Liver (tissue), 9 donors: Measurements from ENCODE around the gene REXO1. TPM values are rescaled to one million over a fixed set of nuclear protein-coding genes. Genes with fewer than 3 reads are reported as not detected.

Experiments
- DNase-seq: peaks from one replicate; pipeline ENCODE4 v3.0.0-alpha.2; 2017; ENCODE audit warnings: low spot score
- H3K27ac ChIP-seq, 2 donors: one replicate each; pipeline ENCODE4 v1.7.0; 2013; ENCODE audit warnings: inconsistent platforms in 2 of 2, low read length in 2 of 2, control low read depth in 1 of 2, low read depth in 1 of 2, mild to moderate bottlenecking in 1 of 2
- H3K27me3 ChIP-seq, 4 donors: one replicate each; pipeline versions ENCODE4 v1.6.1 to v1.7.0; 2013; ENCODE audit warnings: low read length in 3 of 4, inconsistent platforms in 1 of 4, mild to moderate bottlenecking in 1 of 4, moderate library complexity in 1 of 4; ENCODE audit not compliant: control insufficient read depth in 4 of 4, insufficient read depth in 4 of 4
- H3K36me3 ChIP-seq, 4 donors: one replicate each; pipeline versions ENCODE4 v1.6.1 to v1.7.0; 2013; ENCODE audit warnings: low read length in 3 of 4, mild to moderate bottlenecking in 3 of 4, low read depth in 1 of 4, moderate library complexity in 1 of 4; ENCODE audit not compliant: control insufficient read depth in 4 of 4, insufficient read depth in 3 of 4
- H3K4me1 ChIP-seq, 4 donors: one replicate each; pipeline versions ENCODE4 v1.6.1 to v1.7.0; 2013; ENCODE audit warnings: low read length in 3 of 4, mild to moderate bottlenecking in 3 of 4, moderate library complexity in 1 of 4; ENCODE audit not compliant: control insufficient read depth in 4 of 4, insufficient read depth in 4 of 4
- H3K4me3 ChIP-seq, 3 donors: one replicate each; pipeline versions ENCODE4 v1.6.1 to v1.7.0; 2013; ENCODE audit warnings: low read length in 3 of 3, control low read depth in 1 of 3, low read depth in 1 of 3, mild to moderate bottlenecking in 1 of 3
- H3K9ac ChIP-seq, 2 donors: one replicate each; pipeline ENCODE4 v1.7.0; 2013; ENCODE audit warnings: low read length in 2 of 2, mild to moderate bottlenecking in 2 of 2, moderate library complexity in 2 of 2, control low read depth in 1 of 2, low read depth in 1 of 2
- H3K9me3 ChIP-seq, 4 donors: one replicate each; pipeline versions ENCODE4 v1.6.1 to v1.7.0; 2013; ENCODE audit warnings: low read length in 3 of 4; ENCODE audit not compliant: control insufficient read depth in 4 of 4
- CTCF ChIP-seq: fragments of 150-350 bp; IDR thresholded peaks from 2 replicates; pipeline ENCODE4 v1.5.1; 2017; ENCODE audit warnings: improper control_type of control experiment, low read depth, low read length; ENCODE audit not compliant: missing input control
- EGR1 ChIP-seq, 2 donors: IDR thresholded peaks; 2 replicates each; pipeline ENCODE4 v1.6.1; 2016 to 2018; ENCODE audit warnings: antibody characterized with exemption in 2 of 2, low read depth in 2 of 2
- FOXA1 ChIP-seq: IDR thresholded peaks from 2 replicates; pipeline ENCODE4 v1.6.1; 2016; ENCODE audit warnings: antibody characterized with exemption
- FOXA2 ChIP-seq: IDR thresholded peaks from 2 replicates; pipeline ENCODE4 v1.6.1; 2016; ENCODE audit warnings: antibody characterized with exemption
- GABPA ChIP-seq, 2 donors: IDR thresholded peaks in 1 of 2; conservative IDR thresholded peaks in 1 of 2; 2 replicates each; pipeline ENCODE4 v1.6.1; 2016; ENCODE audit warnings: antibody characterized with exemption in 2 of 2, mild to moderate bottlenecking in 1 of 2, moderate library complexity in 1 of 2
- HNF4A ChIP-seq, 2 donors: conservative IDR thresholded peaks; 2 replicates each; pipeline ENCODE4 v1.6.1; 2016; ENCODE audit warnings: antibody characterized with exemption in 2 of 2, mild to moderate bottlenecking in 2 of 2
- HNF4G ChIP-seq: IDR thresholded peaks from 2 replicates; pipeline ENCODE4 v1.6.1; 2016; ENCODE audit warnings: antibody characterized with exemption
- JUND ChIP-seq, 2 donors: IDR thresholded peaks; 2 replicates each; pipeline ENCODE4 v1.6.1; 2016; ENCODE audit warnings: antibody characterized with exemption in 2 of 2
- MAX ChIP-seq: IDR thresholded peaks from 2 replicates; pipeline ENCODE4 v1.6.1; 2016; ENCODE audit warnings: antibody characterized with exemption
- NR2F2 ChIP-seq: IDR thresholded peaks from 2 replicates; pipeline ENCODE4 v1.6.1; 2016; ENCODE audit warnings: antibody characterized with exemption
- RAD21 ChIP-seq, 2 donors: IDR thresholded peaks; 2 replicates each; pipeline ENCODE4 v1.6.1; 2016; ENCODE audit warnings: antibody characterized with exemption in 2 of 2, mild to moderate bottlenecking in 2 of 2
- REST ChIP-seq: IDR thresholded peaks from 2 replicates; pipeline ENCODE4 v1.6.1; 2016; ENCODE audit warnings: antibody characterized with exemption, mild to moderate bottlenecking
- RXRA ChIP-seq, 2 donors: IDR thresholded peaks; 2 replicates each; pipeline ENCODE4 v1.6.1; 2017 to 2018; ENCODE audit warnings: antibody characterized with exemption in 2 of 2, mild to moderate bottlenecking in 1 of 2
- SP1 ChIP-seq: IDR thresholded peaks from 2 replicates; pipeline ENCODE4 v1.6.1; 2018; ENCODE audit warnings: antibody characterized with exemption, mild to moderate bottlenecking
- TAF1 ChIP-seq: conservative IDR thresholded peaks from 2 replicates; pipeline ENCODE4 v1.6.1; 2016; ENCODE audit warnings: antibody characterized with exemption, mild to moderate bottlenecking
- YY1 ChIP-seq: IDR thresholded peaks from 2 replicates; pipeline ENCODE4 v1.6.1; 2016; ENCODE audit warnings: antibody characterized with exemption, mild to moderate bottlenecking
- ZBTB33 ChIP-seq: IDR thresholded peaks from 2 replicates; pipeline ENCODE4 v1.6.1; 2016; ENCODE audit warnings: antibody characterized with exemption
- WGBS: extraction: QIAGEN DNeasy Blood & Tissue Kit; methylation state at CpG from one replicate; pipeline ENCODE4 v1.1.7; 2013; 5-methylcytosine and 5-hydroxymethylcytosine counted together
- polyA plus RNA-seq, 2 donors: library from polyadenylated mRNA; stranded (reverse) in 1 of 2; unstranded in 1 of 2; fragments of 200-250 nt in 1 of 2; fragments of >200 nt in 1 of 2; fragmentation: Nextera tagmentation in 1 of 2; extraction: Ambion mirVana in 1 of 2; gene quantifications; one replicate each; pipeline versions ENCODE4 v1.2.1 to v1.2.3, GENCODE V29; 2013 to 2015
- total RNA-seq, 2 donors: library from RNA; depleted of rRNA; stranded (reverse); fragments of >200 nt; gene quantifications; one replicate each; pipeline ENCODE4 v1.2.3, GENCODE V29; 2014
- donor health status: healthy.
- donor health status: healthy.
- donor health status: healthy.
- donor health status: healthy.
- donor health status: healthy.

Gene REXO1
- total and polyA plus RNA-seq, 4 donors = 2.0 to 11.5 (median 9.2) TPM

GRCh38 chr19:1768918-1769644 lies 79.2 kb downstream of the REXO1 start:
- Histone ChIP-seq H3K36me3 (no peaks in the 10 kb centered on the region), H3K4me3 (no peak overlapping the region), H3K9me3 (peaks cover 0 to 7% (median 2%) of the 10 kb centered on the region in 4 donors), H3K9ac (no peak overlapping the region), H3K27me3 (peaks cover 6 to 13% (median 9%) of the 10 kb centered on the region in 4 donors), H3K27ac (no peak overlapping the region), H3K4me1 (no peaks in the 10 kb centered on the region)
- TF ChIP-seq ZBTB33 = no peak
- TF ChIP-seq CTCF = no peak
- TF ChIP-seq FOXA2 = no peak
- no peak for TF ChIP-seq REST
- no peak for TF ChIP-seq SP1
- TF ChIP-seq EGR1 (IDR thresholded peaks at IDR 0.05; ENCODE audit: low read depth in 2 of 2) = no peak
- no peak for TF ChIP-seq NR2F2
- no peak for TF ChIP-seq TAF1
- no peak for TF ChIP-seq GABPA (IDR thresholded peaks at IDR 0.05 in 1 of 2, conservative IDR thresholded peaks at IDR 0.05 in 1 of 2)
- TF ChIP-seq HNF4G = no peak
- TF ChIP-seq RXRA (IDR thresholded peaks at IDR 0.05) = no peak
- TF ChIP-seq YY1 = no peak
- WGBS = 71% methylated on average over 9 of the region's 9 CpGs
- DNase-seq = no peak

GRCh38 chr19:1768248-1768647 lies 80.0 kb downstream of the REXO1 start:
- no peak for DNase-seq
- H3K27ac ChIP-seq = no peak overlapping the region
- no peaks in the 10 kb centered on the region for H3K4me1 ChIP-seq
- peaks cover 6 to 15% (median 10%) of the 10 kb centered on the region in 4 donors for H3K27me3 ChIP-seq
- no peak overlapping the region for H3K4me3 ChIP-seq
- H3K9me3 ChIP-seq = peaks cover 0 to 7% (median 2%) of the 10 kb centered on the region in 4 donors
- TF ChIP-seq SP1 (no peak), ZBTB33 (no peak), YY1 (no peak), EGR1 (IDR thresholded peaks at IDR 0.05; ENCODE audit: low read depth in 2 of 2) (no peak), HNF4A (conservative IDR thresholded peaks at IDR 0.05) (no peak), TAF1 (no peak), MAX (no peak), GABPA (IDR thresholded peaks at IDR 0.05 in 1 of 2, conservative IDR thresholded peaks at IDR 0.05 in 1 of 2) (no peak), HNF4G (no peak), CTCF (peak; percentile 14), JUND (IDR thresholded peaks at IDR 0.05) (no peak), RAD21 (IDR thresholded peaks at IDR 0.05) (peak in 1 of 2 donors; percentile 4), FOXA1 (no peak)
- H3K9ac ChIP-seq = no peak overlapping the region
- 29% methylated on average over 13 of the region's 13 CpGs for WGBS
- no peaks in the 10 kb centered on the region for H3K36me3 ChIP-seq
